ENCODE measurements around the gene RAB11FIP5.
A peak's percentile ranks its signal among the peaks of the same experiment; 100 is the strongest.

The RAB11FIP5 gene

DNA sequence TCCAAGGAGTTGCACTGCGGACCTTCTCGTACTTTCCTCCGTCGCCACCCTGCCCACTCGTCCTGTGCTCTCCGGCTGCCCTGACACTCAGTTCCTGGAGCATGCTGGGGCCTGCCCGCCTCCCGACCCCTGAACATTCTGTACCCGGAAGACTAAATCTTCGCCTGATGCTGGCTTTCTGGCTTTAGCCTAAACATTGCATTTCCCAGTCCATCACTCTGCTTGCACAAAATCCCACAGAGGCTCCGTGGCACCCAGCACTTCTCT lies 40.7 kb downstream of the RAB11FIP5 start:
- TF ChIP-seq, protein P1, sequence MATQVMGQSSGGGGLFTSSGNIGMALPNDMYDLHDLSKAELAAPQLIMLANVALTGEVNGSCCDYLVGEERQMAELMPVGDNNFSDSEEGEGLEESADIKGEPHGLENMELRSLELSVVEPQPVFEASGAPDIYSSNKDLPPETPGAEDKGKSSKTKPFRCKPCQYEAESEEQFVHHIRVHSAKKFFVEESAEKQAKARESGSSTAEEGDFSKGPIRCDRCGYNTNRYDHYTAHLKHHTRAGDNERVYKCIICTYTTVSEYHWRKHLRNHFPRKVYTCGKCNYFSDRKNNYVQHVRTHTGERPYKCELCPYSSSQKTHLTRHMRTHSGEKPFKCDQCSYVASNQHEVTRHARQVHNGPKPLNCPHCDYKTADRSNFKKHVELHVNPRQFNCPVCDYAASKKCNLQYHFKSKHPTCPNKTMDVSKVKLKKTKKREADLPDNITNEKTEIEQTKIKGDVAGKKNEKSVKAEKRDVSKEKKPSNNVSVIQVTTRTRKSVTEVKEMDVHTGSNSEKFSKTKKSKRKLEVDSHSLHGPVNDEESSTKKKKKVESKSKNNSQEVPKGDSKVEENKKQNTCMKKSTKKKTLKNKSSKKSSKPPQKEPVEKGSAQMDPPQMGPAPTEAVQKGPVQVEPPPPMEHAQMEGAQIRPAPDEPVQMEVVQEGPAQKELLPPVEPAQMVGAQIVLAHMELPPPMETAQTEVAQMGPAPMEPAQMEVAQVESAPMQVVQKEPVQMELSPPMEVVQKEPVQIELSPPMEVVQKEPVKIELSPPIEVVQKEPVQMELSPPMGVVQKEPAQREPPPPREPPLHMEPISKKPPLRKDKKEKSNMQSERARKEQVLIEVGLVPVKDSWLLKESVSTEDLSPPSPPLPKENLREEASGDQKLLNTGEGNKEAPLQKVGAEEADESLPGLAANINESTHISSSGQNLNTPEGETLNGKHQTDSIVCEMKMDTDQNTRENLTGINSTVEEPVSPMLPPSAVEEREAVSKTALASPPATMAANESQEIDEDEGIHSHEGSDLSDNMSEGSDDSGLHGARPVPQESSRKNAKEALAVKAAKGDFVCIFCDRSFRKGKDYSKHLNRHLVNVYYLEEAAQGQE (IDR thresholded peaks at IDR 0.05; ENCODE audit: insufficient read depth in 1 of 2, low read depth in 2 of 2, low read length in 2 of 2), result no peak
- TF ChIP-seq FOXP2 (optimal IDR thresholded peaks at IDR 0.05; ENCODE audit: borderline replicate concordance, extremely low read depth, extremely low read length, insufficient read depth), result no peak
- no peak for TF ChIP-seq SIN3A (IDR thresholded peaks at IDR 0.05; ENCODE audit: borderline replicate concordance, insufficient read depth, low read length)
- no peak for TF ChIP-seq TAF1 (IDR thresholded peaks at IDR 0.05; ENCODE audit: borderline replicate concordance, insufficient read depth, low read length)
- no peak for TF ChIP-seq POLR2AphosphoS5 (IDR thresholded peaks at IDR 0.05; ENCODE audit: low read depth, low read length)

DNA sequence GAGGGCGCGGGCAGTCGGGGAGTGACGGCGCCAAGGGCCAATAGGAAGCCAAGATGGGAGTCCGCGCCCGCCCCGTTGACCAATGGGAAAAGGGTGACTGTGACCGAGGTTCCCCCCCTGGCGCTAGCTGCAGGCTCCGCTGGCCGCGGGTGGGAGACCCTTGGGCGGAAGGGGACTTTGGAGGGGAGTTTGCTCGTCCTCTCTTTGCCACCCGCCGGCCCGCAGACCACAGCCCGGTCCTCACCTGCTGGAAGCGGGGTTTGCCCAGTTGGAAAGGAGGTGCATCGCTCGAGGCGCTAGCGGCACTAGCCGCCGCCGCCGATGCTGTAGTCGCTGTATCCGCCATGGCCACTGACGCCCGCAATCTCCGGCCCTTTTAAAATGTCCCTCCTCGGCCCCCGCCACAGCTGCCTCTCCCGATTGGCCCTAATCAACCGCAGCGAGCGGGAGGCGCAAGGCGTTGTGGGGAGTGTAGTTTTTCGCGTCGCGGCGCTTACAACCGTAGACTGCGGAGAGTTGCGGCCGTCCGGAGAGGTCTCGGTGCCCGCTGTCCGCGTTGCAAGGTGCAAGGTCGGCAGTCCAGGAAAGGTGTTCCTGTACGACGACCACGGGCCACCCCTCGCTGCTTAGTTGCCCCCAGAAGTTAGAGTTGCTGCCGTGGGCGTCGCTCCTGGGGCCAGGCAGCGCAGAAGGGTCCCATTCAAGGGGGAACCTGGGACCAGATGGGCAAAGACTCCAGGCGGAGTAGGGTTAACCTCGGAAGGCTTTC lies 41.2 kb downstream of the RAB11FIP5 start, which contains the start of gene SFXN5:
TSS of gene SFXN5 (minus strand) at position 353 of the 769 bp plus-strand sequence. CDS start at position 346, 7 bp downstream.
- no peak for TF ChIP-seq SIN3A (IDR thresholded peaks at IDR 0.05; ENCODE audit: borderline replicate concordance, insufficient read depth, low read length)
- peak; percentile 49; the same call in 1 of the 2 replicates for TF ChIP-seq TAF1 (IDR thresholded peaks at IDR 0.05; ENCODE audit: borderline replicate concordance, insufficient read depth, low read length)
- peak; percentile 95 for TF ChIP-seq POLR2AphosphoS5 (IDR thresholded peaks at IDR 0.05; ENCODE audit: low read depth, low read length)
- no peak for TF ChIP-seq FOXP2 (optimal IDR thresholded peaks at IDR 0.05; ENCODE audit: borderline replicate concordance, extremely low read depth, extremely low read length, insufficient read depth)

DNA sequence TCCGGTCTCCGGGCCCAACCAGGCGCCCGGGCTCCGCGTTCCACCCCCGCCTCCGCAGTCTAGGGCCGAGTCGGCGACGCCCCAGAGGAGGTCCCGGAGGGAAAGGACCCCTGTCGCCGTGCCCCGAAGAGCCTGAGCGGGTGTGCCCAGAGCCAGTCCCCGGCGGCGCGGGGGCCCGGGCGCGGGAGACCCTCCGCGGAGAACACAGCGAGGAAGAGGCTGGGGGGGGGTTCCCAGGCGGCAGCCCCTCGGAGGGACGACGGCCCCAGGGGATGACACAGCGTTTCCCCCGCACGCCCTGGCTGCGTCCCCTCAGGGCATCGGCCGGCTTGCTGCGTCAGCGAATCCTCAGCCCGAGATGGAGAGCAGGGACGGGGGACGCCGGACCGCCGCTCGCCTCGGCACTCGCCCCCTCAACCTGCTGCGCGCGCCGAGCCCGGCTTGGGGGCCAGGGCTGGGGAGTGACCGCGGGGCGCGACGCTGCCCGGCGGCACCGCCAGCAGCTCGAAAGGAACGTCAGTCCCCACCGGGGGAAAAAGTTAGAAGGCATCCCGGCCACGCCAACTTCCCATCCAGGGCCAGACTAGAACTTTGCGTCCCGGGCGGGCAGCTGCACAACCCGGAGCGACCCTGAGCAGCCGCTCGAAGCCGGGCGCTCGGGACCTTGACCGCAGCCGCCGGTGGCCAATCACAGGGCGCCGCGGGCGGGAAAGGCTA lies 41.9 kb downstream of the RAB11FIP5 start:
- TF ChIP-seq SIN3A (IDR thresholded peaks at IDR 0.05; ENCODE audit: borderline replicate concordance, insufficient read depth, low read length), result no peak
- TF ChIP-seq, protein P1 (IDR thresholded peaks at IDR 0.05; ENCODE audit: insufficient read depth in 1 of 2, low read depth in 2 of 2, low read length in 2 of 2), result no peak
- peak; percentile 12 for TF ChIP-seq FOXP2 (optimal IDR thresholded peaks at IDR 0.05; ENCODE audit: borderline replicate concordance, extremely low read depth, extremely low read length, insufficient read depth)
- TF ChIP-seq TAF1 (IDR thresholded peaks at IDR 0.05; ENCODE audit: borderline replicate concordance, insufficient read depth, low read length), result no peak; the same call in 1 of the 2 replicates
- no peak for TF ChIP-seq POLR2AphosphoS5 (IDR thresholded peaks at IDR 0.05; ENCODE audit: low read depth, low read length)

DNA sequence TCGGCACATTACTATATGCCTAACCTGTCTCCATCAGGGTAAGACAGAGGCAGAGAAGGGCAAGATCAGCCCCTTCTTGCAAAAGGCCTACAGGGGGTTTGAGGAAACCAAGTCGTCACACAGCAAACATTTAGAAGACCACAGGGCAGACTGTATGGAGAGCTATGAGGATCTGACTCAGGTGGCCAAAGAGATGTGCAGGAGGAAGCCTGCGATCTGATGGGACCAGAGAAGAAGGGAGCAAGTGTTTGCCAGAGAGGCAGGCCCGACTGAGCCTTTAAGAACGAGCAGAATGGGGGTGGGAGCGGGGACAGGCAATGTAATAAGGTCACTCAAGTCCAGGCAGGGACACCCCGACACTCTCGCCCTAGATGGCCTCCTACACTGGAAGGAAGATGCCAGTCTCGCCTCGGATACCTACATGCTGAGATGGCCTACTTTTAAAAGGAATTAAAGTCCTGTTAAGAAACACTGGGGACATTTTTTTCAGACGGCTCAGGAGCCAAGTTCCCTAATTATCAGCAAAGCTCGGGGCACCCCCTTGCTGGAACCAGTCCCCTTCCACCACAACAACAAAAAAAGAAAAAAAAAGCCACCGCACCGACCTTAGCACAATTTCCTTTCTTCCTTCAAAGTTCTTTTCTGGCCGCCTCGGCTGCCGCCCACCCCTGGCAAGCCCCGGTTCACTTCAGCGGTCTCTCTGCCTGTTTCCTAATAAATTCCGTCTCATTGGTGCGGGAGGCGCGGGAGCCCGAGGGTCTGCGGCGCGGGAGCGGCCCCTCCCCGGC lies 42.7 kb downstream of the RAB11FIP5 start:
- TF ChIP-seq SIN3A (IDR thresholded peaks at IDR 0.05; ENCODE audit: borderline replicate concordance, insufficient read depth, low read length) (no peak), POLR2AphosphoS5 (IDR thresholded peaks at IDR 0.05; ENCODE audit: low read depth, low read length) (no peak), FOXP2 (optimal IDR thresholded peaks at IDR 0.05; ENCODE audit: borderline replicate concordance, extremely low read depth, extremely low read length, insufficient read depth) (no peak), TAF1 (IDR thresholded peaks at IDR 0.05; ENCODE audit: borderline replicate concordance, insufficient read depth, low read length) (no peak)

DNA sequence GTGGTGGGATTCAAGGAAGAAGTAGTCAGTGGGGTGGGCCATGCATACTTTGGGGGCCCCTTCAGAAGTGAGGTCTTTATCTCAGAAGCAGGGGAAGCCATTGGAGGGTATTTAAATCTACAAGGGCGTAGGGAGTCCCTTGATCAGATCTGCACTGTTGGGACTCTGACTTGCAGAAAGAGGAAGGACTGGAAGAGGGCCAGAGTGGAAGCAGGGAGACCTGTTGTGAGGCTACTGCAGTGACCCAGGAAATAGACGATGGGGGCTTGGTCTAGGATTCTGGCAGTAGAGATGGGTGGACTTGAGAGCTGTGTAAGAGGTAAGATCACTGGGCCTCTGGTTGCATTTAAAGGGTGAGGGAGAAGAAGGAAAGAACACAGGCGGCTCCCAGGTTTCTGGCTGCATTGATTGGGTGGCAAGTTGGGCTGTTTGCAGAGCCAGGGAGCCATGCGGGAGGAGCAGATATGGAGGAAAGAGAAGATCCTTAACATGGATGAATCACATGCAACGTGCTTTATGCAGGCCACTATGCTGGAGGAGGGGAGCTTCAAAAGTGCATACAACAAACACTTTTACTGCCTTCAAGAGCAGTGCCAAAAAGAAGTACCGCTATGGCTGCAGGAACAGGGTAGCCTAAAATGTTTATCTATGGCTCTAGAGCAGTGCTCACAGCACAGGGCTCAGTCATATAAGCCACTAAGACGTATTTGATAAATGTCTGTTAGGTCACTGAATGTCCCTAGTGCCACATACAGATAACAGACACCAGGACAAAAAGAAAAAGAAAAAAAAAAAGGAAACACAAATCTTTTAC lies 43.5 kb downstream of the RAB11FIP5 start:
- TF ChIP-seq TAF1 (IDR thresholded peaks at IDR 0.05; ENCODE audit: borderline replicate concordance, insufficient read depth, low read length), result no peak

DNA sequence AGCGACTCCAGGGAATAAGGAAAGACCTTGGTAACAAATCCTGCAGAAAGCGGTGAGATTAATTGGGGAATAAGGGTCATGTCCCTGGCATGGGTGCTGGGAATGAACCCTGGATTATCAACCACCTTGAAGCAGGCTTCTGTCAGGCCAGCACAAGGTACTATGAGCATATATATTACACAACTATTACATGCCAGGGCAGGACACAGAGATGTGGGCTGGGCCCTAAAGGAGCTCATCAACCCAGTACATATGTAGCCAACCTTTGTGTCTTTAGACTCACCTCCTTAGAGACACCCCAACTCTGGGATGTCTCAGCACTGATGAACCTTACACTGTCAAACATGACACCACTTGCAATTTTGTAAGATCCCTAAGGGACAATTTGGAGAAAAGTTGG lies 44.6 kb downstream of the RAB11FIP5 start:
- TF ChIP-seq FOXP2 (optimal IDR thresholded peaks at IDR 0.05; ENCODE audit: borderline replicate concordance, extremely low read depth, extremely low read length, insufficient read depth) (no peak), TAF1 (IDR thresholded peaks at IDR 0.05; ENCODE audit: borderline replicate concordance, insufficient read depth, low read length) (no peak), POLR2AphosphoS5 (IDR thresholded peaks at IDR 0.05; ENCODE audit: low read depth, low read length) (no peak), SIN3A (IDR thresholded peaks at IDR 0.05; ENCODE audit: borderline replicate concordance, insufficient read depth, low read length) (no peak)
- TF ChIP-seq, protein P1 (IDR thresholded peaks at IDR 0.05; ENCODE audit: insufficient read depth in 1 of 2, low read depth in 2 of 2, low read length in 2 of 2), result no peak
